VCaP (cell line): ENCODE measurements around the gene NEU2.
"Not testable (repeated sequence)": the region's sequence is repeated elsewhere in the genome, so short reads cannot be mapped to it uniquely, and the experiment has no call there.

Source experiments
- H3K27ac ChIP-seq: fragments of 450-650 bp; 2 replicates; pipeline ENCODE4 v1.5.1; 2017
- TF ChIP-seq, protein P1 (sequence below): fragments of 450-650 bp; conservative IDR thresholded peaks from 2 replicates; pipeline ENCODE4 v1.5.1; 2017; ENCODE audit warnings: mild to moderate bottlenecking, moderate library complexity

Gene NEU2

DNA sequence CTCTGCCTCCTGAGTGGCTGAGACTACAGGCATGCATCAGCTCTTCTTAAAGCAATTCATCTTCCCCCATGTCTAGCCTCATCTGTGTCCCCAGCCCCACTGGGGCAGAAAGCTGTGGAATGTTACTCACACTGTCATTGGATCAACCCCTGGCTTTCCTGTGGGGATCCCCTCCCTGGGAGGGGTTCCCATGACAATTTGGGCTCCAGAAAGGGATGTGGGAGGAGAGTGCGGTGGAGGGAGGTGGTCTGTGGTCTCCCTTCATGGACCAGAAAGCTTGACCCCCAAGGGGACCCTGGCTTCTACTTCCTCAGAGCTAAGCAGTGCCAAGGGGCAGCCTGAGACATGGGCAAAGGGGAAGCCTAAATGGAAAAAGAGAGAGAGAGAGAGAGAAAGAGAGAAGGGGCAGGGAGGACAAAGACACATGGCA, 20.8 kb upstream of the NEU2 start:
- TF ChIP-seq, protein P1, sequence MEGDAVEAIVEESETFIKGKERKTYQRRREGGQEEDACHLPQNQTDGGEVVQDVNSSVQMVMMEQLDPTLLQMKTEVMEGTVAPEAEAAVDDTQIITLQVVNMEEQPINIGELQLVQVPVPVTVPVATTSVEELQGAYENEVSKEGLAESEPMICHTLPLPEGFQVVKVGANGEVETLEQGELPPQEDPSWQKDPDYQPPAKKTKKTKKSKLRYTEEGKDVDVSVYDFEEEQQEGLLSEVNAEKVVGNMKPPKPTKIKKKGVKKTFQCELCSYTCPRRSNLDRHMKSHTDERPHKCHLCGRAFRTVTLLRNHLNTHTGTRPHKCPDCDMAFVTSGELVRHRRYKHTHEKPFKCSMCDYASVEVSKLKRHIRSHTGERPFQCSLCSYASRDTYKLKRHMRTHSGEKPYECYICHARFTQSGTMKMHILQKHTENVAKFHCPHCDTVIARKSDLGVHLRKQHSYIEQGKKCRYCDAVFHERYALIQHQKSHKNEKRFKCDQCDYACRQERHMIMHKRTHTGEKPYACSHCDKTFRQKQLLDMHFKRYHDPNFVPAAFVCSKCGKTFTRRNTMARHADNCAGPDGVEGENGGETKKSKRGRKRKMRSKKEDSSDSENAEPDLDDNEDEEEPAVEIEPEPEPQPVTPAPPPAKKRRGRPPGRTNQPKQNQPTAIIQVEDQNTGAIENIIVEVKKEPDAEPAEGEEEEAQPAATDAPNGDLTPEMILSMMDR = no peak
- H3K27ac ChIP-seq = no peak overlapping the region

DNA sequence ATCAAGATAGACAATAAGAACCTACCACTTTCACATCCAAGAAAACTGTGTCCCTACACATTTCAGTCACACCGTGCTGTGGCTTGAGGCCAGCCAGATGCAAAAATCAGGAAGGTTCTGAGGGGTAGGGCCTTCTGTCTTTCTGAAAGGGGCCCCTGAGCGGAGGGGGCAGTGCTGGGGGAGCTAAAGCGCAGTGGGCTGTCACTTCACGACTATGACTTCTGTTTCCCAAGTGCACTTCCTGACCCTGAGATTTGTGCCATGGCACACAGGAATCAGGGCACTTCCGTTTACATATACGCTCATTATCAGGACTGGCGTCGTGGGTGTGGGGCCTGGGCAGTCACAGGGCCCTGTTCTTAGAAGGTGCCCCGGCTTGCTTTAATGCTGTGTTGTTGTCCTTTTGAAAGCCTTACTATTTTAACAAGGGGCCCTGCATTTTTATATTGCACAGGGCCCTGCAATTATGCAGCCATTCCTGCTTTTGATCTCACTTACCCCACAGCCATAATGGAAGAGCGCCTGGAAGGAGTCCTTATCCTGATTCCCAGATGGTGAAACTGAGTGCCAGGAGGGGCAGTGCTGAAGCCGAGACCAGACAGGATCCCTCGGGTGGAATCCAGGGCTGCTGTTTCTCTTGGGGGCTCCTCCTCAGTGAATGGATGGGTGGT, 20.0 kb upstream of the NEU2 start:
- no peak overlapping the region for H3K27ac ChIP-seq
- TF ChIP-seq, protein P1 = no peak

DNA sequence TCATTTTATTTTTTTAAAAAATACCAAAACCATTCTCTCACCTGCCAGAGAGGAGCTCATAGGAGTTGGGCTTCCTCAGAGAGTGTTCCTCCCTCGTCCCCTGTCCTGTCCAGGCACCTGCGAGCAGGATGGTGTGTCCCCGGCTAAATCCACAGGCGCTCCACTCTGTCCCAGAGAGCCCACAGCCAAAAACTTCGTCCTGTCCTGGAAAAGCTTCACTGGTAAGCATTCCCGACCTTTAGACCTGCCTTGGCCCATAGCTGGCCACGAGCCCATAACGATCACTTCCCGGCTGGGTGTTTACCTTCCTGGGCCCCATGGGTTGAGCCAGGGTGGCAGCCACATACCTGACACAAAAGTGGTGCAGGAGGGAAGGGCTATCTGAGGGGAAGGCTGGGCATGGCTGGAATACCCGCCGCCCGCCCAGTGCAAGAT, 19.4 kb upstream of the NEU2 start, which contains the start of gene NGEF:
TSS of gene NGEF (minus strand) at position 230 of the 435 bp plus-strand sequence. CDS start 38,366 bp downstream, outside the sequence.
- TF ChIP-seq, protein P1 = no peak
- no peak within 1 kb of the TSS for H3K27ac ChIP-seq

DNA sequence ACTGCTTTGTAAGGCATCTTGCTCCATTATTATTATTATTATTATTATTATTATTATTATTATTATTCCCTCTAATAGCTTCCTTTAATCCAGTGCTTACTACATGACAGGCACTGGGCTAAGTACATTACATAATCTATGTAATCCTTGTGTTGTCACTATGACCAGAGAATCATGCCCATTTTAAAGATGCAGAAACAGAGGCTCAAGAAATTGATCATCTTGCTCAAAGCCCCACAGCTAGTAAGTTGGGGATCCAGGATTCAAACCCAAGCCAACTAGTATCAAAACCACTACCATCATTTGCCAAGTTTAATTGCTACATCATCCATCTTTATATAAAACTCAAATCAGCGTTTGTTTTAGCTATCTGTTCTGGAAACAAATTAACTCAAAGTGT, 18.8 kb upstream of the NEU2 start:
- TF ChIP-seq, protein P1 = no peak
- H3K27ac ChIP-seq = no peak overlapping the region

DNA sequence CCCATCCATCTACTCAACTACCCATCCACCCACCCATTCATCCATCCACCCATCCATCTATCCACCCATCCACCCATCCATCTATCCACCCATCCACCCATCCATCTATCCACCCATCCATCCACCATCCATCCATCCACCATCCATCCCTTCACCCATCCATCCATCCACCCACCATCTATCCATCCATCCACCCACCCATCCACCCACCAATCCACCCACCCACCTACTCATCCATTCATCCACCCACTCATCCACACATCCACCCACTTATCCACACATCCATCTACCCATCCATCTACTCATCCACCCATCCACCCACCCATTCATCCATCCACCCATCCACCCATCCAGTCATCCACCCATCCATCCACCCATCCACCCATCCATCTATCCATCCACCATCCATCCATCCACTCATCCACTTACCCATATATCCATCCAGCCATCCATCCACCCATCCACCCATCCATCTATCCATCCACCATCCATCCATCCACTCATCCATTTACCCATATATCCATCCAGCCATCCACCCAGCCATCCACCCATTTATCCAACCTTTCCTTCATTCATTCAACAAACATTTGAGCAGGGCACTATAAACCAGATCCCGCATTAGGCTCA, 17.3 kb upstream of the NEU2 start:
- H3K27ac ChIP-seq = no peak overlapping the region
- TF ChIP-seq, protein P1 = no peak

DNA sequence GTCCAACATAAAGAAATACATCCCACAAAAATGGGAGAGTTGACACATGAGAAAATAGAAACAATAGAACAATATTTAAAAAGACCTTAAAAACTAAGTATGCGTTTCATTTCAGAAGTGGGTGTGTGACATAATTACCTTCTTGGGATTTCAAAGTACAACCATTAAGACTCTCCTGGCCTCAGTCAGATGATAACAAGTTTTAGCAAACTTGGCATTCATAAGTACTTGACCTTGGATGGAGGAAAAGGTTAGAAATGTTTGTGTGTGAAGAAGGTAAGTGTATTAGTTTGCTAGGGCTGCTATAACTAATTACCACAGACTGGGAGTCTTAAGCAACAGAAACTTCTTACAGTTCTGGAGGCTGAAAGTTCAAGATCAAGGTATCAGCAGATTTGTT, 14.5 kb upstream of the NEU2 start:
- TF ChIP-seq, protein P1 = no peak
- H3K27ac ChIP-seq = no peak overlapping the region

DNA sequence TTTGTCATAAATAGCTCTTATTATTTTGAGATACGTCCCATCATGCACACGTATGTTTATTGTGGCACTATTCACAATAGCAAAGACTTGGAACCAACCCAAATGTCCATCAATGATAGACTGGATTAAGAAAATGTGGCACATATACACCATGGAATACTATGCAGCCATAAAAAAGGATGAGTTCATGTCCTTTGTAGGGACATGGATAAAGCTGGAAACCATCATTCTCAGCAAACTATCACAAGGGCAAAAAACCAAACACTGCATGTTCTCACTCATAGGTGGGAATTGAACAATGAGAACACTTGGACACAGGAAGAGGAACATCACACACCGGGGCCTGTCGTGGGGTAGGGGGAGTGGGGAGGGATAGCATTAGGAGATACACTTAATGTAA, 12.9 kb upstream of the NEU2 start:
- H3K27ac ChIP-seq = not testable (repeated sequence)

DNA sequence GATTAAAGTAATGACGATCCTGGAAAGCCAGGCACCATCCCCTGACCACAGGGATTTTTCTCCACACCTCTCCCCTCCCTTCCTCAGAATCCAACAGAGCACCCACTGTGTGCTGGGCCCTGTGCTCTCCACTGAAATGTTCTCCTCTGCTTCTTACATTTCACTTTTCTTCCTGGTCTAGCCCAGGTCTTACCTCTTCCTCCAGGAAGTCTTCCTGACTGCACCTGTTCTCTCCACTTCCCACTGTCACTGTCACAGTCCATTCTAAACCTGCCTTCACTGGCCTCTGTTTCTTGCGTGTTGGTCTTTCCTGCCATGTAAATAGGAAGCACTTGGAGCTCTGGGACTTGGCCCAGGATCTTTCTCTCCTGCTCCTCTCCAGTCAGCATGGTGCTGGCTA, 12.0 kb upstream of the NEU2 start:
- TF ChIP-seq, protein P1 = no peak
- no peak overlapping the region for H3K27ac ChIP-seq
